ENCODE results near the gene CCDC102A.

The CCDC102A gene

DNA sequence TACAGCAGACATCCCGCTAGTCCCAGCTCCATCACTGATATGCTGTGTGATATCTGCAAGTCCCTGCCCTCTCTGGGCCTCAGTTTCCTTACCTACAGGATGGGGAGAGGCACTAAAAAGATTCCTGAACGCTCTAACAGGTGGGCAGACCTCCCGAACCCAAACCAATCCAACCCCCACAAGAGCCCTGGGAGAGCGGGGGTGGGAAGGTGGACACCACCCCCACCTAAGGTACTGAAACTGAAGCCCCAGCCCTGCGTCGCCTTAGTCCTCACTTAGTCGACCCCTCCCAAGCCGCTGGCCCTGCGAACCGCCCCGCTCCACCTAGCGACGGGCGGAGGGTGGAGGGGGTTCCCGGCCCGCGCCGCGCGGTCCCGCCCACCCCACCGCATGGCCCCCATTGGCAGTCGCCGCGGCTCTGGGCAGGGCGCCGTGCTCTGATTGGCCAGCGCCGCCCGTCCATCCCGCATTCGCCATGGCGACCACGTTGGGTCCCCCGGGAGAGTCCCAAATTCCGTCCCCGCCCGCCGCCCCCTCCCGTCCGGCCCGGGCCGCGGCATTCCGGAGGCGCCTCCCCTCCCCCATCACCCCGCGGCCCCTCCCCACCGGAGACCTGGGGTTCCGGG lies 578 bp downstream of the CCDC102A start:
- DNase-seq: peak; percentile 94 to 97

- DNase-seq: no peak
Measured at GRCh38 chr16:57534881-57535658, 1.3 kb downstream of the CCDC102A start.

DNA sequence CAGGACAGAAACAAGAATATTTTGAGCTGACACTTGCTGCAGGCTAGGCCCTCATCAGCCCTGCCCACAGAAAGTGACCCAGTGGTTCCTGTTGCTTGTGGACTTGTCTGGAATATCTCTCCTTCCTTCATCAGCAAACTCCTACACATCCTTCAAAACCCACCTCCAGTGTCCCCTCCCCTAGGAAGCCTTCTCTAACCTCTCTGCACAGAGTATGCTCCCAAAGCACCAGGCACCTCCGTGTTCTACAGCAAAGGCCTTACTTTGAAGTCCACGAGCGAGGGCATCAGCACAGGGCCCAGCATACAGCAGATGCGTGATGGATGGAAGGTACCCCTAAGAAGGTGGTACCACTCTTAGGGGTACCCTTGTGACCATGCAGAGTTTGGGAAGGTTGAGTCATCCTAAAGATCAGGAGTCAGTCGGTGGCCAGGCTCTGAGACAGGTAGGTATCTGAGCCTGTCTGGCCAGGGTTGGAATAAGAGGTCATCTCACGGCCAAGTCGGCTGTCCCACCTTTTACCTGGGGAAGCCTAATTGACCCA lies 2.0 kb downstream of the CCDC102A start:
- no peak for DNase-seq

DNA sequence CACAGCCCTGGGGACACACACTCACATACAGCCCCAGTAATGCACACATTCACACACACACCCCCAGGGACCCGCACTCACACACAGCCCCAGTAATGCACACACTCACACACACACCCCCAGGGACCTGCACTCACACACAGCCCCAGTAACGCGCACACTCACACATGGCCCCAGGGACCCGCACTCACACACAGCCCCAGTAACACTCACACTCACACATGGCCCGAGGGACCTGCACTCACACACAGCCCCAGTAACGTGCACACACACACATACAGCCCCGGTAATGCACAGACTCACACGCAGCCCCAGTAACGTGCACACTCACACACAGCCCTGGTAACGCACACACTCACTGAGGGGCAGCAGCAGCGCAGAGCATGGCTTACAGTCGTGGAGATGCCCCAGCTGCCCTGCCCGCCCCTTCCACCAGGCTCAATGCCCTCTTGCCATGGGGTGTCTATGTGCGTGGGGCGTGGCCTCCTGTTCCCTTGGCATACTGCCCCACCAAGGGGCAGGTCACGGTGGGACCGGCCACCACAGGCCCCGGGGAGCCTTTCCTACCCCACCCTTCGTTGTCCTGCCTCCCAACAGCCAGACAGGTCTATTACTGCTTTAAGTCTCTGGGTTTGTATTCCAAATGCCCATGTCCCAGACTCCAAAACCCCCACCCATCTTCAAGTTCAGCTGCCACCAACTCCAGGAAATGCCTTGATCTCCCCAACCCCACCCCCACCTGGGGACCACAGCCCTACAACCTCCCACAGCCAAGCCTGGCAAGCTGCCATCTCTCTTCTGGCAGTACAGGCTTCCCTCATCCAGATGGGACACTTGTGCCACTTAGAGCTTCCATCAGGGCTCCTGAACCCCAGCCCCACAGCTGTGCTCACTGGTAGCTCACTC lies 2.7 kb downstream of the CCDC102A start:
- peak in 1 of 2 donors; percentile 54 for DNase-seq

DNA sequence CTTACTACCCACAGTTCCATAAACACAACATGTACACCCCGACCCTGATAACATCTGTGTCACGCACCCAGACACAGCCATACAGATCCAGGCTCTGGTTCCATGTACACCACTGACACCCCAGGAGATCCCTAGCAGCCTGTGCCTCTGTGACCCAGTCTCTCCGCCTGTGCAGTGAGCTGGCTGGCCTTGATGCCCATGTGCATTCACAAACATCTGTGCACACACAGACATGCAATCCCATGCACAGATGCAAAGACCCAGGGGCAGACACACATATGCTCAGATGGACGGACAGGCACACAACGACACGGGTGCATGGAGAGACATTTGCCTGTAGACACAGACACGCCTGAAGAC lies 4.1 kb downstream of the CCDC102A start:
- DNase-seq: no peak

DNA sequence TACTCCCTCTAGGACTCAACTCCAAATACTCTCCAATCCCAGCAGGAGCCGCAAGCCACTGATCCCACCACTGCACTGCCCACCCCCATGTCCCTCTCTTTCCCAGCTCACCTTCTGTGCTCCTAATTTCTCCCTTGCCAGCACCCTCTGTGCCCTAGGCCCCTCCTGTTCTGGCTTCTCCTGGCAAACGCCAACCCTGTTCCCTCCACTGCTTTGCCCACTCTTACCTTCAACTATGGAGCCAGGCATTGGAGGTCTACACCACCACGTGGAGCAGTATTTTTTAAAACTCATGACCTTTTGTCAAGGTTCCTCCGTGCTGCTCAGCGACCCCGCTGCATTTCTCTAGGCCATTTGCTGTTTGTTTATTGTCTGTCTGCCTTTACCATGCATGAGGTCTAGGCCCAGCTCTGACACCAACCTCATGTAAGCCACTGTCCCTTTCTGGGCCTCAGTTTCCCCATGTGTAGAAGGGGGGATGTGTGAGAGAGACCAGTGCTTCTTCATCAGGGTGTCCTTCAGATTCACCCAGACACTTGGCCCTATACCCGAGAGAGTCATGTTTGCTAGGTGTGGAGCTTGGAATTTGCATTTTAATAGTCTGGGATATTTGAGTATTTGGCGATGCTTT lies 4.6 kb downstream of the CCDC102A start:
- no peak for DNase-seq

DNA sequence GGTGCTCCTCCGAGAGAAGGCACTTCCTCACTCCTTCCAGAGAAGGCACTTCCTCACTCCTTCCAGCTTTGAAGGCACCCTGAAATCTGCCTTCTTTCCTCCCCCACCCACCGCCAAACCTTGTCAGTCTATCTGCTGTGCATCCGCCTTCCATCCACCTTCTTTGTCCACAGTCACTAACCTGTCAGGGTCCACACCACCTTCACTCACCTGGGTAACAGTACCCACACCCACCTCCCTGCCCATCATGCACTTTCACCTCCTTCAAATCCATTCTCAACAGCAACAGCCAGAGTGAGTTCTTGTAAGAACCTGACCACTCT lies 5.2 kb downstream of the CCDC102A start:
- no peak for DNase-seq

DNA sequence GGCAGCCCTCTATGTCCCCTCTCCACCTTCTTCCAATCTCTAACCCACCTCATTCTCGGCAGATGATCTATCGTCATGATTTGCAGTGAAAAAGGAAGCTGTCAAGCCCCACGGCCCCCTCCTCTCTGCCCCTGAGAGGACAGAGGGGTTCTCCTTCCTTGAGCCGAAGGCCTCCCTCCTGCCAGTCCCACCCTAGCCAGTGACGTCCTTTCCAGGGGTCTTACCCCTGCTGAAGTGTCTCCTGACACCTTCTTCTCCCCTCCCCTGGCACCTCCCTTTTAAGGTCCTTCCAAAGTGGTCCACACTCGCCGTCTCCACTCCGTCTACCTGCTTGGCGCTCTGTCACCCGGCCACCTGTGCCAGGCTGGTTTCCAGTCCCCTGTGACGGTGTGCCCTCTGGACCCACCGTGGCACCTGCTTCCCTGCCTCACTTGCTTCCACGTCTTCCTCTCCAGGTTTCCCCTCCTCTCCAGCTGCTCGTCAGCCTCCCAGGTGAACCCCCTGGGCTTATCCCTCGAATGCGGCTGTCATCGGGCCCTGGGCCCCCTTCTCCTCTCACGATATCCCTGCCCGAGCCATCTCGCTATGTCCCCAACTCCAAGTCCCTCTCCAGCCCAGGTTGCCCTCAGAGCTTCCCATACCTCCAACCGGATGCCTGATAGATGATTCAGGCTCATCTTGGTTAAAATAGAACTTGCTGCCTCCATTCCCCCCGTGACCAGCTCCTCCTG lies 5.7 kb downstream of the CCDC102A start:
- DNase-seq: no peak

DNA sequence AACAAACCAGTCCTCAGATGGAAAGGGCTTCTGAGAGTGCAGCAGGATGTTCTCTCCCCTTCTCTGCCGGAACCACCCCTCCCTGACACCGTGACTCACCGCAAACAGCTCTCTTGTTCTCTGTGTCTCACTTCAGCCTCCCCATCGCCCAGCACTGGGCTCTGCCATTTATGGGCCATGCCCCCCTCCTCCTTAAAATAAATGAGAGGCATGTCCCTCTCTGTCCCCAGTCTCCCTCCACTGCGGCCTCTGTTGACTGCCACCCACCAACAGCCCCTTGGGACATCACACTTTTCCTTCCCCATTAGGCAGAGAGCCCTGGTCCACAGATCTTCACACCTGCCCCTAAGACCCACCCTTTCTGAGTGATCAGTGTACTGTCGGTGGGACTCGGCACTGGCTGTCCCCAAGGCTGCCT lies 6.3 kb downstream of the CCDC102A start:
- peak; percentile 67 to 75 for DNase-seq

DNA sequence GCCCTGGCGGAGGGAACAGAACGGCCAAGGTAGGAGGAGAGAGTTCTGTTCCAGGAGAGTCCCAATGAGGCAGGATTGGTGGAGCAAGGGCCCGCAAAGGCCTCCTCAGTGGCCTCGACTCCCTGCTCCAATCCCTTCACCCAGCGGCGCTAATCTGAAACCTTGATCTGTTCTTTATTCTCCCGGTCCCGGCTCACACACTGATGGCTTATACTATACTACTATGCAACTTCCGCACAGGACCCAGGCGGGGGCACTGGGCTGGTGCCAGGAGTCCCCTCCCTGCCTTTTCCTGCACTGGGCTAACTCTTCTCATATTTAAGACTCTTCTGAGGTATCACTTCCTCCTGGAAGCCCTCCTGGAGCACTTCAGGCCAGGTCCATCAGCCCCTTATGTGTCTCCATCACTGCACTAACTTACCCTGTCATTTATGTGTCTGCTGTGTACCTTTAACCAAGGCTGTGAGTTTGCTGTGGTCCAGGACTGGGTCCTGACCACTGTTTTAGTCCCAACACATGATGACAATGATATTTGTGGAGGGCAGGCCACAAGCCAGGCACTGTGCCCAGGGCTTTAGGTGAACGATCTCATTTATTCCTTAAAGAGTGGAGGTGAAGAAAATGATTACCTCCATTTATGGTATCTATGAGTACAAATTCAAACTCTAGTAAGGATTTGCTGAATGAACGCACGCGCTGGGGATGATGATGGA lies 6.8 kb downstream of the CCDC102A start:
- DNase-seq: no peak

- DNase-seq: peak in 1 of 2 donors; percentile 13
Measured at GRCh38 chr16:57528499-57529390, 7.6 kb downstream of the CCDC102A start.

DNA sequence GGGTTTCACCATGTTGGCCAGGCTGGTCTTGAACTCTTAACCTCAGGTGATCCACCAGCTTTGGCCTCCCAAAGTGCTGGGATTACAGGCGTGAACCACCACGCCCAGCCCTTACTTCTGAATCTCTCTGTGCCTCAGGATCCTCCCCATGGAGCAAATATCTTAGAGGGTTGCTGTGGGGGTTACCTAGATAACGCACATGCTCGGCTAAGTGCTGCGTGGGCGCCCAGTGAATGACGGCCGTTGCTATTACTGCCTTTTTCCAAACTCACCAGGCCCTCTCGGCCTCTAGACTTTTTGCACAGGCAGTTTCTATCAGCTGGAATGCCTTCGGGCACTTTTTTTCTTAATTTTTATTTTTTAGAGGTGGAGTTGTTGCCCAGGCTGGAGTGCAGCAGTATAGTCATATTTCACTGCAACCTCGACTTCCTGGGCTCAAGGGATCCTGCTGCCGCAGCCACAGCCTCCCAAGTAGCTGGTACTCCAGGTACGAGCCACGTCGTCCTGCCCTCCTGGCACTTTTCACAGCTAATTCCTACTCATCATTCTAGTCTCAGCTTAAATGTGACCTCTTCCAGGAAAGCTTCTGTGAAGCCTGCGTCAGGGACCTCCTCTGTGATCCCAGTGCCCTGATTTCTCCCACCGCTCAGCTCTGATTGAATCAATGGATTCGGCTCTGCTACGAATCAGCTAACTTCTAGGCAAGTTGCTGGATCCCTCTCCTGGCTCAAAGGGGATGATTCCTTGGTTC lies 8.6 kb downstream of the CCDC102A start:
- DNase-seq: no peak

DNA sequence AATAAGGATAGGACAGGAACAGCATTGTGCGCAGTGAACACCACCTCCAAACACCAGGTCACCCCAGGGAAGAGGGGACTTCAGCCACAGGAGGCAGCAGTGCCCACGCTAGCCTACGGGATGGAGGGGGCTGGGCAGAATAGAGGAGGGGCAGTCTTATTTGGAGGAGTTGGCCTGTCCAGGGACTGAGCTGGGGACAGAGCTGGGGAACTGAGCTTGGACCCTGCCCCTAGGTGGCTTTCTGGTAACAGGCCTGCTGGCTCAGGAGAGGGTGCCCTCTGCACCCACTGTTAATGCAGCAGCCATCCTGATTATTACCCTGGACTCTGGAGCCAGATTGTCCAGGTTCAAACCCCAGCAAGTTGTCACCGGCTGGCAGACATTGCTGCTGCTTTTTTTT lies 9.3 kb downstream of the CCDC102A start:
- DNase-seq: no peak

DNA sequence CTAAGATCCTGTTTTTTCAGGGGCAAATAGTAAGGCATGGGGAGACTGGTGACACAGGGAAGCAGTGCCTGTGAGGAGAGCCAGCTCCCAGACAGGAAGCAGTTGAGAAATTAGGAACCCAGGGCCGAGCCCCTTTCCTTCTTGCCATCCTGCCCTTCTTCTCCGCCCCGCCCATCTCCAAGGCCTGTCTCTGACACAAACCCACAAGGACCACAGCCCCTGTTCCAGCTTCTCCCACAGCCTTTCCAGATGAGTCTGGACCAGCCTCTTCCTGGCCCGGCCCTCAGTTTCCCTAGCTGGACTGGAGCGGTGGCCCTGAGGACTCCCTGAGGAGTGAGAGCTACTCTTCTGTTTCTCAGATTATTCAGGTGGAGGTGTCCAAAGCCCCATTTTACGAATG lies 9.9 kb downstream of the CCDC102A start:
- DNase-seq: no peak

- DNase-seq: no peak
Measured at GRCh38 chr16:57525761-57526160, 10.6 kb downstream of the CCDC102A start.

DNA sequence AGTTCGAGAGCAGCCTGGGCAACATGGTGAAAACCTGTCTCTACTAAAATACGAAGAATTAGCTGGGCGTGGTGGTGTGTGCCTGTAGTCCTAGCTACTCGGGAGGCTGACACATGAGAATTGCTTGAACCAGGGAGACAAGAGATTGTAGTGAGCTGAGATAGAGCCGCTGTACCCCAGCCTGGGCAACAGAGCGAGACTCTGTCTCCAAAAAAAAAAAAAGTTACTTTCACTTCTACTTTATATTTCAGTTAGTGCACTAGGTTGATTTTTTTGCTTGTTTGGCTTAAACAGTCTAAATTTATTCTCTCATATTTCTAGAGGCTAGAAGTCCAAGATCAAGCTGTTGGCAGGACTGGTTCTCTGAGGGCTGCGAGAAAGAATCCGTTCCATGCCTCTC lies 13.4 kb downstream of the CCDC102A start:
- no peak for DNase-seq

GRCh38 chr16:57519796-57520360 lies 16.5 kb downstream of the CCDC102A start:
- DNase-seq: peak; percentile 75 to 83

DNA sequence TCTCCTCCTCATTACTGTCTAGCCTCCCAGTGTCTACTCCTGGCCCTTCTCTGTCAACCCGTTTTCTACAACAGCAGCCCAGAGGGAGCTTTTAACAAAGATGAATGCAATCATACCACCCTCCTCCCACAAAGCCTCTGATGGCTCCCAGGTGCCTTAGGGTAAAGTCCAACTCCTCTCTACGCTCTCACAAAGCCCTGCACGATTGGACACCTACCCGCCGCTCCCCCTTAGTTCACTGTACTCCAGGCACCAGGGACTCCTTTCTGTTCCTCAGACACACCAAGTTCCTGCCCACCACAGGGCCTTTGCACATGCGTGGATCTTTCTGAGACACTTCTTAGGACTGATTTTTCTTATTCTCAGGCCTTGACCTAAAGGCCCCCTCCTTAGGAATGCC lies 17.4 kb downstream of the CCDC102A start:
- DNase-seq: no peak

- no peak for DNase-seq
Measured at GRCh38 chr16:57518520-57518919, 17.9 kb downstream of the CCDC102A start.

Data from CD4-positive, alpha-beta T cell treated with Interferon alpha-2 for 1 hour (primary cell).